ENCODE measurements around the gene NPW. TPM values are rescaled to one million over a fixed set of nuclear protein-coding genes. Genes with fewer than 3 reads are reported as not detected.

NPW gene
- total and polyA plus RNA-seq, 2 donors (not counting 3 experiments of a cell fraction or from before 2014, with no cell fraction given), result 0.84 to 3.3 TPM

DNA sequence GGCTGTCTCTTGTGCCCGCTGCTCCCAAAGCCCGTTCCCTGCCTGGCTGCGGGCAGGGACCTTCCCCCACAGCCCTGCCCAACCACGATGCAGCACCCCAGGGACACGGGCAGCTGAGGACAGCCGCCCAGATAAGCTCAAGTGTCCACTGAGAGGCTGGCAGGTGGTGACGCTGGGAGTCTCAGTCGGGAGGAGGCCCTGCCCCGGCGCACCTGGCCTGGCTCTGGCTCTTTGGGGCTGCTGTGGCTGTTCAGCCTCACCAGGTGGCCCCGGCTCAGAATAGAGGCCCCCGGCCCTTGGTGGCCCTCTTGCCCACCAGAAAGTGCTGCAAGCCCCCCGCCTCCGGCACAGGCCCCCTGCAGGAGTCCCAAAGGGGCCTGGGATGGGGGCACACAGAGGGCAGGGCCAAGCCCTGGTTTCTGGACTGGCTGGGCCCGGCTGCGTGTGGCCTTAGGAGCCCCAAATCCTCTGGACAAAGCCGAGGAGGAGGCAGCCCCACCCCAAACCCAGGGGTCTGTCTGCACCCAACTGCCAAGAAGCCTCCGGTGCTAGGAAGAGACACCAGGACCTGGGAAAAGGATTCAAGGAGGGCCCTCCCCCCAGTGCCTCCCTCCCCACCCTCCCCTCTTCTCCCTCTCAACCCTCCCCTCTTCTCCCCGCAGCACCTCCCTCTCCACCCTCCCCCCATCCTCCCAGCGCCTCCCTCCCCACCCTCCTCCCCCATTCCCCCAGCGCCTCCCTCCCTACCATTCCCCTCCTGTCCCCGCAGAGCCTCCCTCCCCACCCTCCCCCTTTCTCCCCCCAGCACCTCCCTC lies 22.8 kb downstream of the NPW start:
- ChIA-PET CTCF (interaction anchor here (3.2 kb wide), 1 partner anchor 10 kb away, joined by 20 read pairs; no protein-coding TSS in a partner anchor), POLR2A (no interaction called here)
- no peaks in the 10 kb centered on the region for H4K20me1 ChIP-seq (replicated peaks; ENCODE audit: control insufficient read depth, extremely low read depth, insufficient read depth, low read length)
- dilution Hi-C loops (cut with MboI; ENCODE audit: extremely low pct_ligation_motif_present, low sequenced_read_pairs) (loop anchor here (25.0 kb wide), 1 partner anchor 120 kb away; the partner anchor contains the start of gene TRAF7), intact Hi-C loops (cut with micrococcal nuclease) (no loop called here)
- H2AFZ ChIP-seq (ENCODE audit: low read depth, low read length), result no peak overlapping the region
- peaks cover 27% of the 10 kb centered on the region for H3K4me1 ChIP-seq (ENCODE audit: control insufficient read depth, extremely low read depth, insufficient read depth, low read length)
- no peak overlapping the region for H3K27ac ChIP-seq (ENCODE audit: insufficient read depth, low read depth, low read length)
- no peak for DNase-seq (ENCODE audit: low read depth, low spot score)
- FAIRE-seq, result no peak
- H3K27me3 ChIP-seq (ENCODE audit: control insufficient read depth in 2 of 2, insufficient read depth in 2 of 2, low read length in 2 of 2), result no peaks in the 10 kb centered on the region
- TF ChIP-seq EZH2 (IDR thresholded peaks at IDR 0.05; ENCODE audit: borderline replicate concordance, low read depth, low read length, severe bottlenecking) (no peak), FOS (IDR thresholded peaks at IDR 0.05; ENCODE audit: borderline replicate concordance, insufficient read depth, low read length) (no peak), JUN (IDR thresholded peaks at IDR 0.05; ENCODE audit: borderline replicate concordance, insufficient read depth, insufficient read length, low read depth) (no peak), POLR2AphosphoS5 (IDR thresholded peaks at IDR 0.05; ENCODE audit: insufficient read depth, low read depth, low read length) (no peak), GATA2 (IDR thresholded peaks at IDR 0.05; ENCODE audit: insufficient read depth, insufficient read length, low read depth, low read length) (no peak), POLR2A (IDR thresholded peaks at IDR 0.05; ENCODE audit: low read depth, low read length) (no peak), MYC (IDR thresholded peaks at IDR 0.05; ENCODE audit: low read depth, low read length) (no peak)
- TF ChIP-seq, protein P1, sequence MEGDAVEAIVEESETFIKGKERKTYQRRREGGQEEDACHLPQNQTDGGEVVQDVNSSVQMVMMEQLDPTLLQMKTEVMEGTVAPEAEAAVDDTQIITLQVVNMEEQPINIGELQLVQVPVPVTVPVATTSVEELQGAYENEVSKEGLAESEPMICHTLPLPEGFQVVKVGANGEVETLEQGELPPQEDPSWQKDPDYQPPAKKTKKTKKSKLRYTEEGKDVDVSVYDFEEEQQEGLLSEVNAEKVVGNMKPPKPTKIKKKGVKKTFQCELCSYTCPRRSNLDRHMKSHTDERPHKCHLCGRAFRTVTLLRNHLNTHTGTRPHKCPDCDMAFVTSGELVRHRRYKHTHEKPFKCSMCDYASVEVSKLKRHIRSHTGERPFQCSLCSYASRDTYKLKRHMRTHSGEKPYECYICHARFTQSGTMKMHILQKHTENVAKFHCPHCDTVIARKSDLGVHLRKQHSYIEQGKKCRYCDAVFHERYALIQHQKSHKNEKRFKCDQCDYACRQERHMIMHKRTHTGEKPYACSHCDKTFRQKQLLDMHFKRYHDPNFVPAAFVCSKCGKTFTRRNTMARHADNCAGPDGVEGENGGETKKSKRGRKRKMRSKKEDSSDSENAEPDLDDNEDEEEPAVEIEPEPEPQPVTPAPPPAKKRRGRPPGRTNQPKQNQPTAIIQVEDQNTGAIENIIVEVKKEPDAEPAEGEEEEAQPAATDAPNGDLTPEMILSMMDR (IDR thresholded peaks at IDR 0.05; ENCODE audit: extremely low read depth in 1 of 2, insufficient read depth in 1 of 2, low read depth in 1 of 2, low read length in 2 of 2), result no peak
- TF ChIP-seq, protein P2, sequence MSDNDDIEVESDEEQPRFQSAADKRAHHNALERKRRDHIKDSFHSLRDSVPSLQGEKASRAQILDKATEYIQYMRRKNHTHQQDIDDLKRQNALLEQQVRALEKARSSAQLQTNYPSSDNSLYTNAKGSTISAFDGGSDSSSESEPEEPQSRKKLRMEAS (IDR thresholded peaks at IDR 0.05; ENCODE audit: insufficient read depth, insufficient read length), result no peak
- H3K36me3 ChIP-seq (ENCODE audit: control insufficient read depth in 2 of 2, extremely low read depth in 1 of 2, insufficient read depth in 2 of 2, low read length in 2 of 2), result peaks cover 0 to 6% of the 10 kb centered on the region in 2 experiments
- H3K9me1 ChIP-seq (replicated peaks; ENCODE audit: control insufficient read depth, extremely low read depth, insufficient read depth, low read length), result no peaks in the 10 kb centered on the region
- H3K4me2 ChIP-seq (ENCODE audit: insufficient read depth, low read length), result no peak overlapping the region
- BruUV-seq (replicated peaks), result no TSS peak
- no peaks in the 10 kb centered on the region for H3K79me2 ChIP-seq (ENCODE audit: control insufficient read depth, insufficient read depth, low read length)
- no peak overlapping the region for H3K4me3 ChIP-seq (replicated peaks in 1 of 3; ENCODE audit: insufficient read depth in 1 of 3, low read depth in 1 of 3, low read length in 3 of 3)
- no peaks in the 10 kb centered on the region for H3K9me3 ChIP-seq (replicated peaks; ENCODE audit: control insufficient read depth, insufficient read depth, low read length)
- H3K9ac ChIP-seq (replicated peaks; ENCODE audit: extremely low read depth, insufficient read depth, low read length), result no peak overlapping the region
